CD4-positive, alpha-beta T cell (primary cell): ENCODE measurements around the gene FEM1C. TPM values are rescaled to one million over a fixed set of nuclear protein-coding genes. Genes with fewer than 3 reads are reported as not detected.

Experiments
- ATAC-seq: fragments of 200-7000 bp; cut with Tn5 transposase; one replicate; pipeline ENCODE4 v1.10.0; 2022; ENCODE audit warnings: mild to moderate bottlenecking; ENCODE audit not compliant: poor library complexity
- CTCF ChIA-PET: fragments of 350-600 bp; sonication (Branson Sonifier 250); formaldehyde crosslinking; loops from one replicate; lab custom pipeline; 2021; ENCODE audit warnings: antibody characterized with exemption, inconsistent platforms; lab: Charles Lee
- POLR2A ChIA-PET: fragments of 350-600 bp; sonication (Branson Sonifier 250); formaldehyde crosslinking; loops from one replicate; lab custom pipeline; 2021; ENCODE audit warnings: antibody characterized with exemption, inconsistent platforms; lab: Charles Lee
- DNase-seq, 14 experiments: peaks; one replicate each; pipeline ENCODE4 v3.0.0-alpha.2; 2013 to 2020; ENCODE audit warnings: mixed read lengths in 2 of 14
- H3K27ac ChIP-seq, 2 donors: one replicate each; pipeline versions ENCODE4 v1.5.1 to v1.7.0; 2013; ENCODE audit warnings: low read length in 2 of 2, low read depth in 1 of 2, mild to moderate bottlenecking in 1 of 2
- H3K27me3 ChIP-seq, 2 experiments: 1 replicate in 1 of 2; 2 replicates in 1 of 2; pipeline versions ENCODE4 v1.6.1 to v1.7.0; 2013; ENCODE audit warnings: low read length in 2 of 2, control low read depth in 1 of 2, mild to moderate bottlenecking in 1 of 2, moderate library complexity in 1 of 2; ENCODE audit not compliant: insufficient read depth in 2 of 2, control insufficient read depth in 1 of 2
- H3K36me3 ChIP-seq: one replicate; pipeline ENCODE4 v1.6.1; 2013; ENCODE audit warnings: low read length, control low read depth; ENCODE audit not compliant: insufficient read depth
- H3K4me1 ChIP-seq: one replicate; pipeline ENCODE4 v1.6.1; 2013; ENCODE audit warnings: low read length, control low read depth; ENCODE audit not compliant: insufficient read depth
- H3K4me3 ChIP-seq: one replicate; pipeline ENCODE4 v1.5.1; 2013; ENCODE audit warnings: mild to moderate bottlenecking, low read length, moderate library complexity
- H3K9me3 ChIP-seq, 2 experiments: 1 replicate in 1 of 2; 2 replicates in 1 of 2; pipeline versions ENCODE4 v1.6.1 to v1.7.0; 2013; ENCODE audit warnings: low read length in 2 of 2, mild to moderate bottlenecking in 2 of 2, control low read depth in 1 of 2, moderate library complexity in 1 of 2; ENCODE audit not compliant: control insufficient read depth in 1 of 2, insufficient read depth in 1 of 2
- H3K27ac Mint-ChIP-seq: one replicate; pipeline ENCODE4 v1.8.0; 2020; ENCODE audit warnings: mixed read lengths
- H3K27me3 Mint-ChIP-seq: one replicate; pipeline ENCODE4 v1.8.0; 2021; ENCODE audit warnings: mixed read lengths
- H3K36me3 Mint-ChIP-seq: one replicate; pipeline ENCODE4 v1.8.0; 2021; ENCODE audit warnings: low read depth, mixed read lengths
- H3K4me1 Mint-ChIP-seq: one replicate; pipeline ENCODE4 v1.8.0; 2021; ENCODE audit warnings: low read depth, mixed read lengths
- H3K4me3 Mint-ChIP-seq: one replicate; pipeline ENCODE4 v1.8.0; 2020; ENCODE audit warnings: mild to moderate bottlenecking, mixed read lengths
- H3K9me3 Mint-ChIP-seq: one replicate; pipeline ENCODE4 v1.8.0; 2020; ENCODE audit warnings: mixed read lengths
- intact Hi-C, 2 experiments: fragments of 100-400 bp; cut with DNase I in 1 of 2; cut with micrococcal nuclease in 1 of 2; formaldehyde crosslinking; loops; one replicate each; pipeline versions ENCODE4 v1.15.1 to v1.9.0; 2023 to 2025; cut with DNase I, micrococcal nuclease
- total RNA-seq, 174 experiments: library from RNA in 2 of 174; stranded (reverse) in 2 of 174; gene quantifications; one replicate each; pipeline ENCODE4 v1.2.3 and lab custom pipeline; 2021 to 2026
- TF ChIP-seq, protein P1 (sequence below): fragments of 200-600 bp; IDR thresholded peaks from one replicate; pipeline ENCODE4 v1.8.0; 2022; ENCODE audit warnings: antibody characterized with exemption, mild to moderate bottlenecking

FEM1C gene
- total RNA-seq, 2 experiments from 2014 or later, result 43.3 to 44.2 TPM

- H3K9me3 Mint-ChIP-seq, result no peaks in the 10 kb centered on the region
- H3K9me3 ChIP-seq, result no peaks in the 10 kb centered on the region
- no peaks in the 10 kb centered on the region for H3K27me3 Mint-ChIP-seq
- no peak overlapping the region for H3K4me3 Mint-ChIP-seq
- H3K4me1 ChIP-seq, result no peaks in the 10 kb centered on the region
- intact Hi-C loops, result no loop called here
- ATAC-seq, result no peak
- H3K27ac ChIP-seq, result no peak overlapping the region
- no peaks in the 10 kb centered on the region for H3K36me3 Mint-ChIP-seq
- CTCF ChIA-PET, result no interaction called here
- no peak for DNase-seq
- H3K4me1 Mint-ChIP-seq, result no peaks in the 10 kb centered on the region
- H3K36me3 ChIP-seq, result no peaks in the 10 kb centered on the region
- POLR2A ChIA-PET, result no interaction called here
- no peaks in the 10 kb centered on the region for H3K27me3 ChIP-seq
- H3K27ac Mint-ChIP-seq, result no peak overlapping the region
- TF ChIP-seq, protein P1, sequence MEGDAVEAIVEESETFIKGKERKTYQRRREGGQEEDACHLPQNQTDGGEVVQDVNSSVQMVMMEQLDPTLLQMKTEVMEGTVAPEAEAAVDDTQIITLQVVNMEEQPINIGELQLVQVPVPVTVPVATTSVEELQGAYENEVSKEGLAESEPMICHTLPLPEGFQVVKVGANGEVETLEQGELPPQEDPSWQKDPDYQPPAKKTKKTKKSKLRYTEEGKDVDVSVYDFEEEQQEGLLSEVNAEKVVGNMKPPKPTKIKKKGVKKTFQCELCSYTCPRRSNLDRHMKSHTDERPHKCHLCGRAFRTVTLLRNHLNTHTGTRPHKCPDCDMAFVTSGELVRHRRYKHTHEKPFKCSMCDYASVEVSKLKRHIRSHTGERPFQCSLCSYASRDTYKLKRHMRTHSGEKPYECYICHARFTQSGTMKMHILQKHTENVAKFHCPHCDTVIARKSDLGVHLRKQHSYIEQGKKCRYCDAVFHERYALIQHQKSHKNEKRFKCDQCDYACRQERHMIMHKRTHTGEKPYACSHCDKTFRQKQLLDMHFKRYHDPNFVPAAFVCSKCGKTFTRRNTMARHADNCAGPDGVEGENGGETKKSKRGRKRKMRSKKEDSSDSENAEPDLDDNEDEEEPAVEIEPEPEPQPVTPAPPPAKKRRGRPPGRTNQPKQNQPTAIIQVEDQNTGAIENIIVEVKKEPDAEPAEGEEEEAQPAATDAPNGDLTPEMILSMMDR, result no peak
- H3K4me3 ChIP-seq, result no peak overlapping the region
Observed at GRCh38 chr5:115579216-115579615, 34.6 kb upstream of the FEM1C start.

- no peak for ATAC-seq
- TF ChIP-seq, protein P1, result no peak
- H3K4me1 Mint-ChIP-seq, result no peaks in the 10 kb centered on the region
- ChIA-PET CTCF (no interaction called here), POLR2A (no interaction called here)
- Histone ChIP-seq H3K36me3 (no peaks in the 10 kb centered on the region), H3K4me3 (no peak overlapping the region), H3K4me1 (no peaks in the 10 kb centered on the region), H3K27ac (no peak overlapping the region), H3K27me3 (no peaks in the 10 kb centered on the region), H3K9me3 (no peaks in the 10 kb centered on the region)
- H3K36me3 Mint-ChIP-seq, result no peaks in the 10 kb centered on the region
- no peak for DNase-seq
- intact Hi-C loops, result no loop called here
- H3K27me3 Mint-ChIP-seq, result no peaks in the 10 kb centered on the region
- no peak overlapping the region for H3K27ac Mint-ChIP-seq
- no peak overlapping the region for H3K4me3 Mint-ChIP-seq
- H3K9me3 Mint-ChIP-seq, result no peaks in the 10 kb centered on the region
Observed at GRCh38 chr5:115578657-115579056, 34.1 kb upstream of the FEM1C start.

DNA sequence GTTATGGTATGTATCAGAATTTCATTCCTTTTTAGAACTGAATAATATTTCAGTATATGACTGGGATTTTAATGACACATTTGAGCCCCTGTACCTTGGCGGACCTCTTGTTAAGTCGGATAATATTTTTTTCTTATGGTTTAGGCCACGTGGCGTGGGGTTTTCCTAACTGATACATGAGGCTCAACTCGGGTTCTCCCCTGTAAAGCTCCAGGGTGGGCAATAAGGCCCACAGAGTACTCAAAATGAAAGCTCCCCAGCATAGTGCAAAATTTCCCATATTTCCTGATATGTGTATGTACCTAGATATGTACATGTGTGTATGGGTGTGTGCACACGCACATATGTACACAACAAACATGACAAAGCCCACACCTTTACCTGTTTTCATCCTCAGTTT lies 33.2 kb upstream of the FEM1C start:
- H3K27ac ChIP-seq, result no peak overlapping the region

More for the DNA sequence above, 33.2 kb upstream of the FEM1C start:
- H3K4me3 ChIP-seq, result no peak overlapping the region
- H3K4me1 Mint-ChIP-seq, result no peaks in the 10 kb centered on the region
- no peak overlapping the region for H3K4me3 Mint-ChIP-seq
- ATAC-seq, result no peak
- ChIA-PET CTCF (no interaction called here), POLR2A (no interaction called here)
- H3K36me3 Mint-ChIP-seq, result no peaks in the 10 kb centered on the region
- TF ChIP-seq, protein P1, result no peak
- H3K27me3 ChIP-seq, result no peaks in the 10 kb centered on the region
- no peaks in the 10 kb centered on the region for H3K4me1 ChIP-seq
- H3K9me3 ChIP-seq, result no peaks in the 10 kb centered on the region
- no peak overlapping the region for H3K27ac Mint-ChIP-seq
- intact Hi-C loops, result no loop called here
- no peak for DNase-seq
- H3K9me3 Mint-ChIP-seq, result no peaks in the 10 kb centered on the region
- no peaks in the 10 kb centered on the region for H3K27me3 Mint-ChIP-seq
- no peaks in the 10 kb centered on the region for H3K36me3 ChIP-seq
